Adrenal gland (tissue), 12 donors: ENCODE measurements around the gene AVPR2. TPM values are rescaled to one million over a fixed set of nuclear protein-coding genes. Genes with fewer than 3 reads are reported as not detected.
A peak's percentile ranks its signal among the peaks of the same experiment; 100 is the strongest.

Experiments
- DNase-seq, 7 donors: peaks; one replicate each; pipeline ENCODE4 v3.0.0-alpha.2; 2019 to 2020
- H3K27ac ChIP-seq, 5 donors: fragments of 200-600 bp; sonication (generic) in 4 of 5; 1 replicate in 3 of 5; 2 replicates in 2 of 5; pipeline versions ENCODE4 v1.5.1 to v1.8.0; 2016 to 2020; ENCODE audit warnings: mild to moderate bottlenecking in 1 of 5
- H3K27me3 ChIP-seq: fragments of 200-600 bp; 2 replicates; pipeline ENCODE4 v1.8.0; 2021
- H3K36me3 ChIP-seq, 2 donors: fragments of 200-600 bp; replicated peaks in 1 of 2; 1 replicate in 1 of 2; 2 replicates in 1 of 2; pipeline versions ENCODE4 v1.5.1 to v1.8.0; 2018 to 2022
- H3K4me1 ChIP-seq, 2 donors: fragments of 200-600 bp; replicated peaks in 1 of 2; 1 replicate in 1 of 2; 2 replicates in 1 of 2; pipeline versions ENCODE4 v1.5.1 to v1.8.0; 2018 to 2021
- H3K4me3 ChIP-seq, 4 donors: fragments of 200-600 bp; sonication (generic) in 3 of 4; one replicate each; pipeline ENCODE4 v1.5.1; 2016 to 2018
- H3K9me3 ChIP-seq, 3 donors: fragments of 200-600 bp; sonication (generic) in 1 of 3; replicated peaks in 1 of 3; 1 replicate in 2 of 3; 2 replicates in 1 of 3; pipeline versions ENCODE4 v1.5.1 to v1.8.0; 2016 to 2021
- CTCF ChIP-seq, 6 experiments: fragments of 450-650 bp in 4 of 6; fragments of 200-600 bp in 2 of 6; sonication (generic) in 1 of 6; IDR thresholded peaks; 1 replicate in 5 of 6; 2 replicates in 1 of 6; pipeline versions ENCODE4 v1.5.1 to v1.8.0; 2016 to 2021; ENCODE audit warnings: antibody characterized with exemption in 6 of 6, mild to moderate bottlenecking in 2 of 6, moderate library complexity in 1 of 6
- POLR2A ChIP-seq, 2 donors: fragments of 450-650 bp; IDR thresholded peaks; one replicate each; pipeline ENCODE4 v1.6.1; 2017; ENCODE audit warnings: antibody characterized with exemption in 2 of 2, mild to moderate bottlenecking in 2 of 2, moderate library complexity in 1 of 2
- WGBS, 4 donors: extraction: QIAGEN DNeasy Blood & Tissue Kit in 2 of 4; methylation state at CpG; one replicate each; pipeline versions ENCODE4 v1.1.5 to v1.1.7; 2013 to 2017; 5-methylcytosine and 5-hydroxymethylcytosine counted together
- intact Hi-C, 2 donors: fragments of 100-400 bp; cut with DNase I; formaldehyde crosslinking; loops; one replicate each; pipeline versions ENCODE4 v1.14.1 to v1.15.0; 2022 to 2023
- polyA plus RNA-seq, 3 donors: library from polyadenylated mRNA; stranded (reverse); fragments of 200-250 nt in 2 of 3; fragments of 350-450 nt in 1 of 3; fragmentation: Illumina TruSeq in 1 of 3; extraction: RNeasy Lipid Tissue Mini Kit (QIAGEN cat#74804) in 1 of 3; gene quantifications; one replicate each; pipeline ENCODE4 v1.2.3, GENCODE V29; 2013 to 2014
- total RNA-seq, 9 donors: library from RNA; depleted of rRNA in 4 of 9; stranded (reverse); fragments of >200 nt in 4 of 9; fragments of 120-200 nt in 1 of 9; fragmentation: NEBNext Ultra II Directional in 1 of 9; extraction: Animal tissue kit (Norgen Biotek cat#: 25700) in 1 of 9; gene quantifications; one replicate each; pipeline versions ENCODE4 v1.1.0 to v1.2.4, GENCODE V29; 2013 to 2023
- donor health status: healthy with polysubstance abuse.
- donor health status: Bipolar disorder and iron deficiency.
- donor health status: DM: yes; HTN: yes; CAD: no.
- donor health status: DM: no; HTN: no; CAD: no.
- donor health status: DM: no; HTN: no; CAD: no.
- donor health status: DM: yes; HTN: yes; CAD: no.

Gene AVPR2
- total and polyA plus RNA-seq, 12 donors, result 0.11 to 1.6 (median 0.69) TPM; not detected in 1

- no peaks in the 10 kb centered on the region for H3K4me1 ChIP-seq
- intact Hi-C loops, result no loop called here
- TF ChIP-seq POLR2A (IDR thresholded peaks at IDR 0.05), result no peak
- no peak for TF ChIP-seq CTCF (IDR thresholded peaks at IDR 0.05)
- no peaks in the 10 kb centered on the region for H3K36me3 ChIP-seq
- no peaks in the 10 kb centered on the region for H3K9me3 ChIP-seq
- WGBS, 4 donors, result 62 to 79% (median 75%) methylated on average over 11 to 27 of the region's 27 CpGs; no CpG with 5 or more reads in 1 of the 4 donors
- no peak overlapping the region for H3K27ac ChIP-seq
- no peak overlapping the region for H3K4me3 ChIP-seq
- H3K27me3 ChIP-seq, result peaks cover 17% of the 10 kb centered on the region
- DNase-seq, result peak in 1 of 7 donors; percentile 13
Measured at GRCh38 chrX:153906126-153906917, 1.8 kb downstream of the AVPR2 start.

GRCh38 chrX:153907456-153907855, 3.0 kb downstream of the AVPR2 start:
- H3K9me3 ChIP-seq, result no peaks in the 10 kb centered on the region
- H3K36me3 ChIP-seq, result no peaks in the 10 kb centered on the region
- no peaks in the 10 kb centered on the region for H3K4me1 ChIP-seq
- peak in 1 of 7 donors; percentile 12 for DNase-seq
- intact Hi-C loops, result no loop called here
- peaks cover 22% of the 10 kb centered on the region for H3K27me3 ChIP-seq
- H3K27ac ChIP-seq, result no peak overlapping the region
- TF ChIP-seq POLR2A (IDR thresholded peaks at IDR 0.05) (no peak), CTCF (IDR thresholded peaks at IDR 0.05) (no peak)
- no peak overlapping the region for H3K4me3 ChIP-seq
- WGBS, 4 donors, result 78 to 82% methylated on average over 12 of the region's 12 CpGs; no CpG with 5 or more reads in 2 of the 4 donors

- intact Hi-C loops, result no loop called here
- no peak for DNase-seq
- H3K27ac ChIP-seq, result no peak overlapping the region
- H3K4me1 ChIP-seq, result no peaks in the 10 kb centered on the region
- no peak overlapping the region for H3K4me3 ChIP-seq
- H3K9me3 ChIP-seq, result no peaks in the 10 kb centered on the region
- TF ChIP-seq CTCF (IDR thresholded peaks at IDR 0.05), result no peak
- TF ChIP-seq POLR2A (IDR thresholded peaks at IDR 0.05), result no peak
- WGBS, 4 donors, result 87 to 93% (median 91%) methylated on average over 5 to 23 of the region's 23 CpGs
- no peaks in the 10 kb centered on the region for H3K36me3 ChIP-seq
- H3K27me3 ChIP-seq, result peaks cover 23% of the 10 kb centered on the region
Measured at GRCh38 chrX:153908219-153908860, 3.9 kb downstream of the AVPR2 start.

GRCh38 chrX:153909024-153909979, 4.8 kb downstream of the AVPR2 start:
- 77 to 100% (median 84%) methylated on average over 1 to 37 of the region's 37 CpGs for WGBS, 4 donors
- intact Hi-C loops, result no loop called here
- Histone ChIP-seq H3K27me3 (peaks cover 23% of the 10 kb centered on the region), H3K4me3 (no peak overlapping the region), H3K27ac (no peak overlapping the region), H3K36me3 (no peaks in the 10 kb centered on the region), H3K9me3 (no peaks in the 10 kb centered on the region), H3K4me1 (no peaks in the 10 kb centered on the region)
- DNase-seq, result no peak
- no peak for TF ChIP-seq CTCF (IDR thresholded peaks at IDR 0.05)
- no peak for TF ChIP-seq POLR2A (IDR thresholded peaks at IDR 0.05)
